ENCODE results near the gene PLGRKT.

GRCh38 chr9:5416953-5417352, 20.8 kb downstream of the PLGRKT start:
- TF ChIP-seq GATA3 (IDR thresholded peaks at IDR 0.05; ENCODE audit: low read depth, low read length) (no peak), GATA2 (IDR thresholded peaks at IDR 0.05; ENCODE audit: low read depth, low read length) (no peak)
